Glomerular endothelial cell (primary cell): ENCODE data around the gene HAPLN1. TPM values are rescaled to one million over a fixed set of nuclear protein-coding genes. Genes with fewer than 3 reads are reported as not detected.

Source experiments
- DNase-seq: peaks from one replicate; pipeline ENCODE4 v3.0.0-alpha.2; 2011; ENCODE audit warnings: low read depth, low spot score; ENCODE audit errors: extremely low read depth
- total RNA-seq: library from RNA; depleted of rRNA; stranded (reverse); fragments of >200 nt; gene quantifications from 2 replicates; pipeline ENCODE4 v1.2.3, GENCODE V29; 2015

HAPLN1 gene
- total RNA-seq, 1 donor from 2014 or later: 0.12 TPM

DNA sequence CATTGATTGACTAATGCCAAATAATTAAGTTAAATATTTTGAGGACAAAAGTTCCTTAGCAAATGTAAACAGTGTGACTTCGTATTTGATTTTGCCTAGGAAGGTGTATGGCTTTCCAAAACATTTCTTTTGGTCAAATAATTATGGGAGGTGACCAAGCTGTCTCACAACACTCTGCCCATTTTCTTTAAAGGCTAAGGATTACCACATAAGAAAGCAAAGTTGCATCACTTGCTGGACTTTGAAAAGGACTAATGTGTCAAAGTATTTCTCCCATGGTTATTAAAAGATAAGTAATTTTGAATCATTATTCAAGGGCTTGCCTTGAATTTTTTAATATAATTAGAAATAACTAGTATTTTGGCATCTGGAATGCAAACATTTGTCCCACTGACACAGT, 74.7 kb downstream of the HAPLN1 start:
- DNase-seq: no peak

DNA sequence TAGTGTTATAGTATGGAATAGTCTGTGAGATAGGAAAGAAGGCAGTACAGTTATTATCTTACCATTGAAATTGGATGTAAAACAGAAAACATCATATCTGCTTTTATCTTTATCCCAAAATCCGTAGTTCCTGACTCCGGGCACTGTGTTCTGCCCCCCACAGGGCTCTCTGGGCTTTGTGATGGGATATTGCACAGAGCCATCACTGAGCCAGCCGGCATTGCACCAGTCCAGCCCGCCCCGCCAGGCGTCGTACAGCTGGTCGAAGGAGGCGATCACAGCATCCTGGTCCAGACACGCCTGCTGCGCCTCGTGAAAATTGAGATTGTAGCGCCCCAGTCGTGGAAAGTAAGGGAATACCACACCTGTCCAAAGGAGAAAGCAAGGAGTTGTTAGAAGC, 76.4 kb downstream of the HAPLN1 start:
- DNase-seq: no peak

DNA sequence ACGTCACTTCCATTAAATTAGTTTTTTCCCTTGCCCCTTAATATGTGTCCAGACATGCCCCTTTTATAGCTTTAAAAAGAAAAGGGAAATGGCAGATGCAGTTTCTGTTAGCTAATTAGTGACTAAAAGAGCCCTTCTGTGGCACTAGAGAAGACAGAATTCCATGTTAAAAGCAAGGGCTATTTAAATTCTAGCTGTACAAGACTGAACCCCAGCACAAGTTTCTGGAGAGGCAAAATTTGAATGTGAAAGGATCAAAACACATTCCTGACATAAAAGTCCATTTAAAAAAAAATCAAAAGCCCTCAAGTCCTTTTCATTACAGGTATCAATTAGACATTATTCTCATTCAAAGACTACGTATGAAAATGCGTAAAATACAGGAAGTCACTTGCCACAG, 78.7 kb downstream of the HAPLN1 start:
- DNase-seq: no peak

DNA sequence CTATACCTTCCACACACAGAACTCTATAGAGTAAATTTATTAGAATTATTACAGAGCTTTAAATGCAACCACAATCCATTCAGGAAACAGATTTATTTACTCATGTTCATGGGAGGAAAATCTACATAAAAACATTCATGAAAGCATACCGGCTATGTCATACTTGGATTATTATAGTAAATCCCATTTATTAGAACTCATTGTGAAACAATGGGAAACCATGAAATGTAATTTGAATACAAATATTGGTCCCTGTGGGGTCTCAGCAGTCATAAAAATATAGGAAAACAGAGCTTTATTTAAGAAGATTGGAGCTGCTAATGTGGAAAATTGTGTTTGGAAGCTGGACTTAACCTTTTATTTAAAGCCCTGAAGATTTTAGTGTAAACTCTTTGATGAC, 80.7 kb downstream of the HAPLN1 start:
- DNase-seq: no peak

DNA sequence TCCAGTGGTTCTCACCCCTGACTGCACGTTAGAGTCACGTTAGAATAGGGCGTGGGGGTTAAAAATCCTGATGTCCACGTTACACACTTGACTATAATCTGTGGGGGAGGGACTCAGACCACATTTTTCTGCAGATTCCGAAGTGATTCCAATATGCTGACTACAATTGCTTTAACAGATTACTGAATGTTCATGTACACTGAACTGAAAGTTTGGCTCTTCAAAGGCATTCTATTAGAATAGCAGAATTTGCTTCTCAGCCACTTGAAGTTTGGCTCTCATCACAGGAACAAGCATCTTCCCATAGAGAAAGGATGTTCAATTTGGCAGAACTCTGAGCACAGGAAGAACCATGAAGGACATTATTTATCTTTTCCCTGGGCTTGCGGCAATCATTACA, 84.5 kb downstream of the HAPLN1 start:
- DNase-seq: no peak

- no peak for DNase-seq
Measured at GRCh38 chr5:83633285-83633684, 87.4 kb downstream of the HAPLN1 start.

DNA sequence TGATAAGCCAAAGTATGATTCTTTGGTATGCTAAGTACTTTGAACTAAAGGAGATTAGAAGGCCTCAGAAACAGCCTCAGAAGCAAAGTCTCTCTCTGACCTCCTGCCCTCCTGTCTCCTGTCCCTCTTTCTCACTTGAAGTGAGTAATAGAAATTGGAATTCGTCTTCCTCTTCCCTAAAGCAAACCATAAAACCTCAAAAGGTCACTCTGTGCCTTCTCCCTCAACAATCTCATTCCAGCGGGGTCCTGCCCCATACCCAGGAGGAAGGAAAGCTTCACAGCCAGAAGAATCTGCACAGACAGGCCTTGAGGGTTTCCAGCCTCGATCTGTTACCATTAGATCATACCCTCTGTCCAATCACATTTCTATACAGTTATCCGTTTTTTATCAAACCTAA, 87.8 kb downstream of the HAPLN1 start:
- DNase-seq: peak; percentile 41

GRCh38 chr5:83628360-83628759, 92.3 kb downstream of the HAPLN1 start:
- no peak for DNase-seq

- no peak for DNase-seq
Measured at GRCh38 chr5:83614841-83615240, 105.8 kb downstream of the HAPLN1 start.

- no peak for DNase-seq
Measured at GRCh38 chr5:83608122-83608521, 112.5 kb downstream of the HAPLN1 start.

GRCh38 chr5:83595217-83595616, 125.4 kb downstream of the HAPLN1 start:
- no peak for DNase-seq

GRCh38 chr5:83590966-83591365, 129.7 kb downstream of the HAPLN1 start:
- no peak for DNase-seq

GRCh38 chr5:83589786-83590185, 130.9 kb downstream of the HAPLN1 start:
- no peak for DNase-seq

Other genes starting within 250 kb of the HAPLN1 start
- 70.5 and 96.0 TPM in 2 replicates for gene VCAN, start 249.1 kb downstream of the HAPLN1 start, total RNA-seq